ENCODE results near the gene ANKRD34B. TPM values are rescaled to one million over a fixed set of nuclear protein-coding genes. Genes with fewer than 3 reads are reported as not detected.

The ANKRD34B gene
- total and polyA plus RNA-seq, 2 of the 13 experiments (the other 11 are each of a cell fraction or from before 2014, with no cell fraction given), result 0.01 to 0.04 TPM

GRCh38 chr5:80607832-80608231 is 37.8 kb upstream of the ANKRD34B start (continued):
- TF ChIP-seq GABPB1 (CRISPR knock-in tag; IDR thresholded peaks at IDR 0.05) (no peak), PHF20 (CRISPR knock-in tag; IDR thresholded peaks at IDR 0.05) (0 out of 2 replicates have a peak, but pooled peaks have one; percentile 23)

- ChIA-PET POLR2A (interaction anchor here (1.0 kb wide), 1 partner anchor 48 kb away, joined by 3 read pairs; the partner anchor contains the start of genes DHFR and MSH3), CTCF (ENCODE audit: low intra/inter-chr PET ratio, low total read pairs) (no interaction called here)
- Histone ChIP-seq H3K9ac (ENCODE audit: insufficient read depth, low read depth, low read length) (no peak overlapping the region), H3K9me3 (ENCODE audit: low read length) (no peaks in the 10 kb centered on the region), H3K27ac (ENCODE audit: extremely low read length, insufficient read depth, low read length) (peak overlapping the region; percentile 59), H3K4me2 (ENCODE audit: low read depth, low read length) (peak overlapping the region; percentile 48), H3K79me2 (ENCODE audit: insufficient read depth, low read length) (no peaks in the 10 kb centered on the region), H3K36me3 (replicated peaks in 1 of 2; ENCODE audit: control insufficient read depth in 1 of 2, insufficient read depth in 2 of 2, low read length in 2 of 2) (no peaks in the 10 kb centered on the region), H3K4me1 (ENCODE audit: insufficient read depth, low read length) (peaks cover 32% of the 10 kb centered on the region), H2AFZ (ENCODE audit: low read length) (no peak overlapping the region), H3K4me3 (replicated peaks in 1 of 3; ENCODE audit: insufficient read depth in 1 of 3, low read depth in 2 of 3, low read length in 3 of 3) (no peak overlapping the region), H4K20me1 (ENCODE audit: insufficient read depth, low read length) (no peaks in the 10 kb centered on the region), H3K27me3 (ENCODE audit: control insufficient read depth in 1 of 2, insufficient read depth in 2 of 2, low read length in 2 of 2) (no peaks in the 10 kb centered on the region)
- in situ Hi-C loops (cut with HindIII; ENCODE audit: extremely low pct_ligation_motif_present, low pct_unique_long_range_greater_than_20kb) (no loop called here), intact Hi-C loops (cut with micrococcal nuclease; ENCODE audit: unreplicated experiment) (no loop called here)
- peak; percentile 38 for ATAC-seq
- DNase-seq (ENCODE audit: low spot score), result no peak
- peak; percentile 18 for FAIRE-seq
- TF ChIP-seq PHF5A (CRISPR knock-in tag; IDR thresholded peaks at IDR 0.05; ENCODE audit: low read depth, unreplicated experiment) (no peak), MEIS2 (CRISPR knock-in tag; IDR thresholded peaks at IDR 0.05) (no peak), ISX (CRISPR knock-in tag; conservative IDR thresholded peaks at IDR 0.05) (no peak), SNAPC2 (CRISPR knock-in tag; IDR thresholded peaks at IDR 0.05) (no peak), ZNF784 (CRISPR knock-in tag; IDR thresholded peaks at IDR 0.05; ENCODE audit: borderline replicate concordance) (no peak), GATA4 (IDR thresholded peaks at IDR 0.05; ENCODE audit: borderline replicate concordance, low read depth) (no peak), MYPOP (CRISPR knock-in tag; IDR thresholded peaks at IDR 0.05) (no peak), ZFP82 (CRISPR knock-in tag; IDR thresholded peaks at IDR 0.05; ENCODE audit: borderline replicate concordance) (no peak), ZNF207 (IDR thresholded peaks at IDR 0.05; ENCODE audit: borderline replicate concordance) (no peak), ZNF570 (CRISPR knock-in tag; IDR thresholded peaks at IDR 0.05; ENCODE audit: borderline replicate concordance) (no peak), ZNF546 (CRISPR knock-in tag; conservative IDR thresholded peaks at IDR 0.05) (no peak), ZNF564 (CRISPR knock-in tag; IDR thresholded peaks at IDR 0.05) (no peak), TCF12 (IDR thresholded peaks at IDR 0.05) (no peak), TCF12 (CRISPR knock-in tag; IDR thresholded peaks at IDR 0.05) (no peak), SKIL (CRISPR knock-in tag; IDR thresholded peaks at IDR 0.05; ENCODE audit: borderline replicate concordance) (no peak), ZNF777 (CRISPR knock-in tag; IDR thresholded peaks at IDR 0.05) (no peak)
- no TSS peak for BruUV-seq (replicated peaks)
Observed at GRCh38 chr5:80607343-80607742, 37.3 kb upstream of the ANKRD34B start.
